Liver (tissue), 3 donors: ENCODE measurements around the gene PPWD1.

Source experiments
- FOXA1 ChIP-seq: IDR thresholded peaks from 2 replicates; pipeline ENCODE4 v1.6.1; 2016; ENCODE audit warnings: antibody characterized with exemption
- GABPA ChIP-seq, 2 donors: IDR thresholded peaks in 1 of 2; conservative IDR thresholded peaks in 1 of 2; 2 replicates each; pipeline ENCODE4 v1.6.1; 2016; ENCODE audit warnings: antibody characterized with exemption in 2 of 2, mild to moderate bottlenecking in 1 of 2, moderate library complexity in 1 of 2
- JUND ChIP-seq, 2 donors: IDR thresholded peaks; 2 replicates each; pipeline ENCODE4 v1.6.1; 2016; ENCODE audit warnings: antibody characterized with exemption in 2 of 2
- NR2F2 ChIP-seq: IDR thresholded peaks from 2 replicates; pipeline ENCODE4 v1.6.1; 2016; ENCODE audit warnings: antibody characterized with exemption
- RAD21 ChIP-seq, 2 donors: IDR thresholded peaks; 2 replicates each; pipeline ENCODE4 v1.6.1; 2016; ENCODE audit warnings: antibody characterized with exemption in 2 of 2, mild to moderate bottlenecking in 2 of 2
- REST ChIP-seq: IDR thresholded peaks from 2 replicates; pipeline ENCODE4 v1.6.1; 2016; ENCODE audit warnings: antibody characterized with exemption, mild to moderate bottlenecking
- SP1 ChIP-seq: IDR thresholded peaks from 2 replicates; pipeline ENCODE4 v1.6.1; 2018; ENCODE audit warnings: antibody characterized with exemption, mild to moderate bottlenecking
- TAF1 ChIP-seq: conservative IDR thresholded peaks from 2 replicates; pipeline ENCODE4 v1.6.1; 2016; ENCODE audit warnings: antibody characterized with exemption, mild to moderate bottlenecking
- ZBTB33 ChIP-seq: IDR thresholded peaks from 2 replicates; pipeline ENCODE4 v1.6.1; 2016; ENCODE audit warnings: antibody characterized with exemption
- TF ChIP-seq, protein P1 (sequence below): fragments of 150-350 bp; IDR thresholded peaks from 2 replicates; pipeline ENCODE4 v1.5.1; 2017; ENCODE audit warnings: improper control_type of control experiment, low read depth, low read length; ENCODE audit not compliant: missing input control
- TF ChIP-seq, protein P2 (sequence below): IDR thresholded peaks from 2 replicates; pipeline ENCODE4 v1.6.1; 2016; ENCODE audit warnings: antibody characterized with exemption
- donor health status: healthy.
- donor health status: healthy.

- TF ChIP-seq, protein P1, sequence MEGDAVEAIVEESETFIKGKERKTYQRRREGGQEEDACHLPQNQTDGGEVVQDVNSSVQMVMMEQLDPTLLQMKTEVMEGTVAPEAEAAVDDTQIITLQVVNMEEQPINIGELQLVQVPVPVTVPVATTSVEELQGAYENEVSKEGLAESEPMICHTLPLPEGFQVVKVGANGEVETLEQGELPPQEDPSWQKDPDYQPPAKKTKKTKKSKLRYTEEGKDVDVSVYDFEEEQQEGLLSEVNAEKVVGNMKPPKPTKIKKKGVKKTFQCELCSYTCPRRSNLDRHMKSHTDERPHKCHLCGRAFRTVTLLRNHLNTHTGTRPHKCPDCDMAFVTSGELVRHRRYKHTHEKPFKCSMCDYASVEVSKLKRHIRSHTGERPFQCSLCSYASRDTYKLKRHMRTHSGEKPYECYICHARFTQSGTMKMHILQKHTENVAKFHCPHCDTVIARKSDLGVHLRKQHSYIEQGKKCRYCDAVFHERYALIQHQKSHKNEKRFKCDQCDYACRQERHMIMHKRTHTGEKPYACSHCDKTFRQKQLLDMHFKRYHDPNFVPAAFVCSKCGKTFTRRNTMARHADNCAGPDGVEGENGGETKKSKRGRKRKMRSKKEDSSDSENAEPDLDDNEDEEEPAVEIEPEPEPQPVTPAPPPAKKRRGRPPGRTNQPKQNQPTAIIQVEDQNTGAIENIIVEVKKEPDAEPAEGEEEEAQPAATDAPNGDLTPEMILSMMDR = no peak
- TF ChIP-seq FOXA1 (no peak), REST (no peak), ZBTB33 (no peak), RAD21 (IDR thresholded peaks at IDR 0.05) (no peak), SP1 (no peak), JUND (IDR thresholded peaks at IDR 0.05) (no peak), GABPA (IDR thresholded peaks at IDR 0.05 in 1 of 2, conservative IDR thresholded peaks at IDR 0.05 in 1 of 2) (no peak), NR2F2 (no peak), TAF1 (no peak)
- TF ChIP-seq, protein P2, sequence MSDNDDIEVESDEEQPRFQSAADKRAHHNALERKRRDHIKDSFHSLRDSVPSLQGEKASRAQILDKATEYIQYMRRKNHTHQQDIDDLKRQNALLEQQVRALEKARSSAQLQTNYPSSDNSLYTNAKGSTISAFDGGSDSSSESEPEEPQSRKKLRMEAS = no peak
These were observed 7.6 kb downstream of the PPWD1 start for GRCh38 chr5:65570598-65571226.
